Smooth muscle cell of bladder (primary cell): ENCODE results near the gene ZNF236. TPM values are rescaled to one million over a fixed set of nuclear protein-coding genes. Genes with fewer than 3 reads are reported as not detected.

ENCODE experiments used
- total RNA-seq: library from RNA; depleted of rRNA; stranded (reverse); fragments of >200 nt; gene quantifications from 2 replicates; pipeline ENCODE4 v1.2.3, GENCODE V29; 2014

Gene ZNF236
- total RNA-seq: 6.8 and 8.3 TPM in 2 replicates

GRCh38 chr18:76822506-76823160 lies at the start of gene ZNF236:
Gene ZNF236, plus strand, starts transcription at chr18:76822557. Its CDS starts 51 bp downstream, at chr18:76822608.

